Colonic mucosa (tissue), 4 donors: ENCODE data around the gene YBX3. TPM values are rescaled to one million over a fixed set of nuclear protein-coding genes. Genes with fewer than 3 reads are reported as not detected.

Source experiments
- DNase-seq: peaks from one replicate; pipeline ENCODE4 v3.0.0-alpha.2; 2020
- H3K27ac ChIP-seq: fragments of 200-600 bp; one replicate; pipeline ENCODE4 v1.8.0; 2021
- H3K27me3 ChIP-seq: fragments of 200-600 bp; one replicate; pipeline ENCODE4 v1.8.0; 2021
- H3K36me3 ChIP-seq: fragments of 200-600 bp; one replicate; pipeline ENCODE4 v1.8.0; 2021
- H3K4me1 ChIP-seq: fragments of 200-600 bp; one replicate; pipeline ENCODE4 v1.8.0; 2021; ENCODE audit warnings: mild to moderate bottlenecking
- H3K4me3 ChIP-seq: fragments of 200-600 bp; one replicate; pipeline ENCODE4 v1.8.0; 2021
- H3K9ac ChIP-seq, 2 donors: one replicate each; pipeline ENCODE4 v1.7.0; 2013; ENCODE audit warnings: control low read depth in 2 of 2, low read depth in 2 of 2, low read length in 2 of 2
- H3K9me3 ChIP-seq: fragments of 200-600 bp; one replicate; pipeline ENCODE4 v1.8.0; 2021
- CTCF ChIP-seq: fragments of 200-600 bp; IDR thresholded peaks from one replicate; pipeline ENCODE4 v1.8.0; 2022; ENCODE audit warnings: antibody characterized with exemption, mild to moderate bottlenecking
- intact Hi-C: fragments of 100-400 bp; cut with DNase I; formaldehyde crosslinking; loops from one replicate; pipeline ENCODE4 v1.14.1; 2022
- total RNA-seq, 2 donors: library from RNA; stranded (reverse); fragmentation: NEBNext Ultra II Directional in 1 of 2; extraction: Animal tissue kit (Norgen Biotek cat#: 25700) in 1 of 2; gene quantifications; one replicate each; pipeline ENCODE4 v1.2.1, GENCODE V29; 2021
- donor health status: healthy.
- donor health status: DM: no; HTN: no; CAD: no.
- donor health status: DM: no; HTN: no; CAD: no.

The YBX3 gene
- total RNA-seq, 2 donors from 2014 or later, result 162 to 166 TPM

DNA sequence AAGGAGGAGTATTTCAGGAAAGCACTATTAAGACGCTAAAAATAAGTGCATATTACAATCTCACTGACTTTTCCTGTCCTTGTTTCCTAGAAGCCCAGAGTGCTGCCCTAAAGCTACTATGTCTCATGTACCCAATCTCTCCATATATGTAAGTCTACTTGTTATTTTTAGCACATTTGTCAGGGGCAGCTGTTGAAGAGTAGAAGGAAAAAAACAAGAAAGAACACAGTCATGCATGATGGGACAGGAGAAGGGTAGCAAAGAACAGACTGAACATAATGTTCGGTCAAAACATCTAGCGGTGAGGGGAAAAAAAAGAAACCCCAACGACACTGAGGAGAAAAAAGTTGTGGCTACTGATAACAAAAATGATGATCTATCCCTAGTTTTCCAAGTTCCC is 14.3 kb downstream of the YBX3 start:
- intact Hi-C loops, result no loop called here

GRCh38 chr12:10705655-10706054 is 17.5 kb downstream of the YBX3 start:
- DNase-seq, result no peak
- H3K27me3 ChIP-seq, result no peaks in the 10 kb centered on the region
- TF ChIP-seq CTCF, result no peak
- no peaks in the 10 kb centered on the region for H3K9me3 ChIP-seq
- H3K4me3 ChIP-seq, result no peak overlapping the region
- no peak overlapping the region for H3K27ac ChIP-seq
- H3K4me1 ChIP-seq, result no peaks in the 10 kb centered on the region
- no peak overlapping the region for H3K9ac ChIP-seq
- intact Hi-C loops, result no loop called here
- peaks cover 22% of the 10 kb centered on the region for H3K36me3 ChIP-seq

More for the DNA sequence above, 14.3 kb downstream of the YBX3 start:
- no peak overlapping the region for H3K9ac ChIP-seq
- no peaks in the 10 kb centered on the region for H3K4me1 ChIP-seq
- no peaks in the 10 kb centered on the region for H3K27me3 ChIP-seq
- no peak overlapping the region for H3K27ac ChIP-seq
- DNase-seq, result no peak
- peaks cover 22% of the 10 kb centered on the region for H3K36me3 ChIP-seq
- TF ChIP-seq CTCF, result no peak
- no peaks in the 10 kb centered on the region for H3K9me3 ChIP-seq
- no peak overlapping the region for H3K4me3 ChIP-seq

DNA sequence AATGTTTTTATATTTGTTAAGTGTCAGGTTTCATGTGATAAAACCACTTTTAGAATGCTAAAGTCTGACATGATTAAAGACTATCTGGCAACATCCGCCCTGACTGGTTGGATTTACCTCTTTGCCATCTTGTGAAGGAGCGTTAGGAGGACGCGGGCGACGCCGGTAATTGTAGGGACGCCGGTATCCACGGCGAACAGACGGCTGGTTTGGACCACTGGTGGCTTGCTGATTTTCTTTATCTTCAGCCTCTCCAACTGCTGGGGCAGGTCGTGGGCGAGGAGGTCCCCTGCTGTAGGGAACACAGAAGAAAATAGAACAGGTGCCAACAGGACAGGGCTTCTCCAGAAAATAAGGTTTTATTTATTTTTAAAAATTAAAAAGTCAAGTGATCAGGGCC is 21.3 kb downstream of the YBX3 start:
- no peak for TF ChIP-seq CTCF
- Histone ChIP-seq H3K27me3 (no peaks in the 10 kb centered on the region), H3K9ac (no peak overlapping the region), H3K9me3 (no peaks in the 10 kb centered on the region), H3K27ac (no peak overlapping the region), H3K36me3 (no peaks in the 10 kb centered on the region), H3K4me3 (no peak overlapping the region), H3K4me1 (no peaks in the 10 kb centered on the region)
- intact Hi-C loops, result no loop called here
- DNase-seq, result no peak

GRCh38 chr12:10701131-10701681 is 21.9 kb downstream of the YBX3 start:
- no peaks in the 10 kb centered on the region for H3K9me3 ChIP-seq
- TF ChIP-seq CTCF, result no peak
- H3K36me3 ChIP-seq, result no peaks in the 10 kb centered on the region
- no peak overlapping the region for H3K4me3 ChIP-seq
- no peaks in the 10 kb centered on the region for H3K4me1 ChIP-seq
- no peaks in the 10 kb centered on the region for H3K27me3 ChIP-seq
- intact Hi-C loops, result no loop called here
- no peak overlapping the region for H3K9ac ChIP-seq
- no peak for DNase-seq
- H3K27ac ChIP-seq, result no peak overlapping the region

GRCh38 chr12:10700581-10700980 is 22.5 kb downstream of the YBX3 start:
- no peak for TF ChIP-seq CTCF
- no peaks in the 10 kb centered on the region for H3K9me3 ChIP-seq
- H3K36me3 ChIP-seq, result no peaks in the 10 kb centered on the region
- no peaks in the 10 kb centered on the region for H3K27me3 ChIP-seq
- intact Hi-C loops, result no loop called here
- DNase-seq, result no peak
- no peaks in the 10 kb centered on the region for H3K4me1 ChIP-seq
- no peak overlapping the region for H3K4me3 ChIP-seq
- no peak overlapping the region for H3K27ac ChIP-seq
- no peak overlapping the region for H3K9ac ChIP-seq
